ENCODE data around the gene BTNL3. TPM values are rescaled to one million over a fixed set of nuclear protein-coding genes. Genes with fewer than 3 reads are reported as not detected.

The BTNL3 gene
- total RNA-seq, 1 experiment from 2014 or later: not detected

- Mint-ChIP-seq H3K27me3 (ENCODE audit: unreplicated experiment) (no peaks in the 10 kb centered on the region), H3K4me3 (ENCODE audit: low read depth, unreplicated experiment) (peak overlapping the region; percentile 76), H3K27ac (ENCODE audit: unreplicated experiment) (no peak overlapping the region), H3K4me1 (ENCODE audit: low read depth, unreplicated experiment) (peaks cover 21% of the 10 kb centered on the region), H3K36me3 (ENCODE audit: insufficient read depth, unreplicated experiment) (peaks cover 15% of the 10 kb centered on the region), H3K9me3 (ENCODE audit: low read depth, unreplicated experiment) (no peaks in the 10 kb centered on the region)
- DNase-seq: no peak
- no TSS peak for BruUV-seq (replicated peaks)
- TF ChIP-seq, protein P1, sequence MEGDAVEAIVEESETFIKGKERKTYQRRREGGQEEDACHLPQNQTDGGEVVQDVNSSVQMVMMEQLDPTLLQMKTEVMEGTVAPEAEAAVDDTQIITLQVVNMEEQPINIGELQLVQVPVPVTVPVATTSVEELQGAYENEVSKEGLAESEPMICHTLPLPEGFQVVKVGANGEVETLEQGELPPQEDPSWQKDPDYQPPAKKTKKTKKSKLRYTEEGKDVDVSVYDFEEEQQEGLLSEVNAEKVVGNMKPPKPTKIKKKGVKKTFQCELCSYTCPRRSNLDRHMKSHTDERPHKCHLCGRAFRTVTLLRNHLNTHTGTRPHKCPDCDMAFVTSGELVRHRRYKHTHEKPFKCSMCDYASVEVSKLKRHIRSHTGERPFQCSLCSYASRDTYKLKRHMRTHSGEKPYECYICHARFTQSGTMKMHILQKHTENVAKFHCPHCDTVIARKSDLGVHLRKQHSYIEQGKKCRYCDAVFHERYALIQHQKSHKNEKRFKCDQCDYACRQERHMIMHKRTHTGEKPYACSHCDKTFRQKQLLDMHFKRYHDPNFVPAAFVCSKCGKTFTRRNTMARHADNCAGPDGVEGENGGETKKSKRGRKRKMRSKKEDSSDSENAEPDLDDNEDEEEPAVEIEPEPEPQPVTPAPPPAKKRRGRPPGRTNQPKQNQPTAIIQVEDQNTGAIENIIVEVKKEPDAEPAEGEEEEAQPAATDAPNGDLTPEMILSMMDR (IDR thresholded peaks at IDR 0.05; ENCODE audit: unreplicated experiment): no peak
- CTCF ChIA-PET: no interaction called here
- intact Hi-C loops (cut with micrococcal nuclease; ENCODE audit: unreplicated experiment): no loop called here
Observed at GRCh38 chr5:181051841-181052671, 63.4 kb downstream of the BTNL3 start.

- peaks cover 21% of the 10 kb centered on the region for H3K4me1 Mint-ChIP-seq (ENCODE audit: low read depth, unreplicated experiment)
- peaks cover 4% of the 10 kb centered on the region for H3K27me3 Mint-ChIP-seq (ENCODE audit: unreplicated experiment)
- peak overlapping the region; percentile 9 for H3K27ac Mint-ChIP-seq (ENCODE audit: unreplicated experiment)
- intact Hi-C loops (cut with micrococcal nuclease; ENCODE audit: unreplicated experiment): no loop called here
- H3K4me3 Mint-ChIP-seq (ENCODE audit: low read depth, unreplicated experiment): peak overlapping the region; percentile 76
- no TSS peak for BruUV-seq (replicated peaks)
- TF ChIP-seq, protein P1 (IDR thresholded peaks at IDR 0.05; ENCODE audit: unreplicated experiment): no peak
- CTCF ChIA-PET: no interaction called here
- no peaks in the 10 kb centered on the region for H3K9me3 Mint-ChIP-seq (ENCODE audit: low read depth, unreplicated experiment)
- peak; percentile 35 for DNase-seq
- peaks cover 15% of the 10 kb centered on the region for H3K36me3 Mint-ChIP-seq (ENCODE audit: insufficient read depth, unreplicated experiment)
Observed at GRCh38 chr5:181052672-181053487, 64.2 kb downstream of the BTNL3 start.

- peaks cover 11% of the 10 kb centered on the region for H3K27me3 Mint-ChIP-seq (ENCODE audit: unreplicated experiment)
- DNase-seq: no peak
- H3K9me3 Mint-ChIP-seq (ENCODE audit: low read depth, unreplicated experiment): no peaks in the 10 kb centered on the region
- intact Hi-C loops (cut with micrococcal nuclease; ENCODE audit: unreplicated experiment): no loop called here
- peak overlapping the region; percentile 9 for H3K27ac Mint-ChIP-seq (ENCODE audit: unreplicated experiment)
- CTCF ChIA-PET: no interaction called here
- BruUV-seq (replicated peaks): no TSS peak
- H3K4me1 Mint-ChIP-seq (ENCODE audit: low read depth, unreplicated experiment): peaks cover 21% of the 10 kb centered on the region
- TF ChIP-seq, protein P1 (IDR thresholded peaks at IDR 0.05; ENCODE audit: unreplicated experiment): no peak
- H3K4me3 Mint-ChIP-seq (ENCODE audit: low read depth, unreplicated experiment): peak overlapping the region; percentile 76
- peaks cover 15% of the 10 kb centered on the region for H3K36me3 Mint-ChIP-seq (ENCODE audit: insufficient read depth, unreplicated experiment)
Observed at GRCh38 chr5:181053488-181054121, 65.0 kb downstream of the BTNL3 start.

DNA sequence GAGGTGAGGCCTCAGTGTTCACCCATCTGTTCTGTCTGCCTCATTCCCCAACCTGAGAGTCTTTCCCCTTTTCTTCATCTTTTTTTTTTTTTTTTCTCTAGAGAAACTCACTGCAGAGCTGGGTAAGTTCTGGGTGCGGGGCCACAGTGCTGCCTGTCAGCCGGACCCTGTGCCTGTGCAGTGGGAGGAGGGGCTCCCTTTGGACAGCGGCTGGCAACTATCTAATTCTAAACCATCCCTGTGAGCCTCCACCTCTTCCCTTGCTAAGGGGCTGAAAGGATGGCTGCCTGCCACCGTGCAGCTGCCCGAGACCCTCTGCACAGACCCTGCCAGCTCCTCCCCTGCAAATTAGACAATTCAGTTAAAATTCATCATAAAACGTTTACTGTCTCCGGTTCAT is 65.5 kb downstream of the BTNL3 start:
- Mint-ChIP-seq H3K27me3 (ENCODE audit: unreplicated experiment) (peaks cover 13% of the 10 kb centered on the region), H3K4me1 (ENCODE audit: low read depth, unreplicated experiment) (peaks cover 21% of the 10 kb centered on the region), H3K27ac (ENCODE audit: unreplicated experiment) (no peak overlapping the region), H3K9me3 (ENCODE audit: low read depth, unreplicated experiment) (no peaks in the 10 kb centered on the region), H3K4me3 (ENCODE audit: low read depth, unreplicated experiment) (peak overlapping the region; percentile 76), H3K36me3 (ENCODE audit: insufficient read depth, unreplicated experiment) (peaks cover 15% of the 10 kb centered on the region)
- TF ChIP-seq, protein P1 (IDR thresholded peaks at IDR 0.05; ENCODE audit: unreplicated experiment): no peak
- DNase-seq: no peak
- CTCF ChIA-PET: interaction anchor here (0.8 kb wide), 1 partner anchor 188 kb away, joined by 3 read pairs; no protein-coding TSS in a partner anchor
- intact Hi-C loops (cut with micrococcal nuclease; ENCODE audit: unreplicated experiment): no loop called here
- no TSS peak for BruUV-seq (replicated peaks)
